Panc1 (cell line): ENCODE measurements around the gene PRELID2. TPM values are rescaled to one million over a fixed set of nuclear protein-coding genes. Genes with fewer than 3 reads are reported as not detected.

Experiments used
- ATAC-seq: fragments of 200-7000 bp; cut with Tn5 transposase; 2 replicates; pipeline ENCODE4 v1.9.1; 2020; ENCODE audit warnings: mild to moderate bottlenecking, moderate library complexity
- BruUV-seq: library from RNA; stranded (reverse); fragments of 400-500 nt; replicated peaks from 2 replicates; lab custom pipeline; 2021; lab: Mats Ljungman, UMichigan
- CTCF ChIA-PET: fragments of 300-600 bp; sonication (Branson Sonifier 250); formaldehyde crosslinking; loops from one replicate; lab custom pipeline; 2022; ENCODE audit warnings: antibody characterized with exemption; lab: Charles Lee
- POLR2A ChIA-PET: fragments of 300-600 bp; sonication (Branson Sonifier 250); formaldehyde crosslinking; loops from one replicate; lab custom pipeline; 2022; ENCODE audit warnings: antibody characterized with exemption; lab: Charles Lee
- DNase-seq: peaks from one replicate; pipeline ENCODE4 v3.0.0-alpha.2; 2010; ENCODE audit warnings: low read depth, low spot score
- H3K27ac ChIP-seq: 2 replicates; pipeline ENCODE4 v1.5.1; 2011; ENCODE audit warnings: mild to moderate bottlenecking, low read length, inconsistent platforms
- H3K27me3 ChIP-seq: fragments of 200-500 bp; sonication (Bioruptor generic); 2 replicates; pipeline ENCODE4 v1.6.0; 2014; ENCODE audit warnings: low read length, inconsistent platforms; ENCODE audit not compliant: control insufficient read depth, insufficient read depth
- H3K36me3 ChIP-seq: fragments of 200-500 bp; sonication (Bioruptor generic); 2 replicates; pipeline ENCODE4 v1.5.1; 2014; ENCODE audit warnings: inconsistent platforms, mild to moderate bottlenecking, low read length, moderate library complexity; ENCODE audit not compliant: control insufficient read depth, insufficient read depth
- H3K4me1 ChIP-seq: 2 replicates; pipeline ENCODE4 v1.5.1; 2011; ENCODE audit warnings: inconsistent platforms, mild to moderate bottlenecking, low read length, moderate library complexity; ENCODE audit not compliant: control insufficient read depth, insufficient read depth
- H3K4me3 ChIP-seq, 2 experiments: 2 replicates each; pipeline ENCODE4 v1.5.1; 2011 to 2012; ENCODE audit warnings: low read depth in 2 of 2, low read length in 2 of 2, mild to moderate bottlenecking in 2 of 2, inconsistent platforms in 1 of 2, moderate library complexity in 1 of 2
- H3K9me3 ChIP-seq: fragments of 200-500 bp; sonication (Bioruptor generic); 2 replicates; pipeline ENCODE4 v1.5.1; 2014; ENCODE audit warnings: low read depth, mild to moderate bottlenecking, inconsistent platforms, low read length, moderate library complexity; ENCODE audit not compliant: control insufficient read depth, insufficient read depth
- CTCF ChIP-seq: fragments of 450-650 bp; IDR thresholded peaks from 2 replicates; pipeline ENCODE4 v1.5.1; 2017; ENCODE audit warnings: mild to moderate bottlenecking
- POLR2AphosphoS5 ChIP-seq: IDR thresholded peaks from 2 replicates; pipeline ENCODE4 v1.6.1; 2012; ENCODE audit warnings: mild to moderate bottlenecking, low read depth, low read length, moderate library complexity
- REST ChIP-seq, 2 experiments: IDR thresholded peaks; 2 replicates each; pipeline ENCODE4 v1.6.1; 2011 to 2012; ENCODE audit warnings: low read depth in 2 of 2, control low read depth in 1 of 2, low read length in 1 of 2, mild to moderate bottlenecking in 1 of 2, moderate library complexity in 1 of 2; ENCODE audit not compliant: insufficient read depth in 1 of 2
- SIN3A ChIP-seq: IDR thresholded peaks from 2 replicates; pipeline ENCODE4 v1.6.1; 2012; ENCODE audit warnings: low read depth, mild to moderate bottlenecking, low read length, moderate library complexity, borderline replicate concordance; ENCODE audit not compliant: insufficient read depth
- TCF7L2 ChIP-seq: IDR thresholded peaks from 2 replicates; pipeline ENCODE4 v1.6.1; 2011; ENCODE audit warnings: mild to moderate bottlenecking, low read depth, low read length, inconsistent platforms
- in situ Hi-C: cut with HindIII; loops from 2 replicates; pipeline ENCODE4 v1.10.0; 2016; ENCODE audit warnings: low sequenced_read_pairs, low pct_unique_long_range_greater_than_20kb
- intact Hi-C: fragments of 100-400 bp; cut with micrococcal nuclease; formaldehyde crosslinking; loops from one replicate; pipeline ENCODE4 v1.10.0; 2022; ENCODE audit not compliant: unreplicated experiment
- total RNA-seq: library from RNA; stranded (reverse); gene quantifications from one replicate; pipeline ENCODE4 v1.2.1, GENCODE V29; 2021; ENCODE audit not compliant: unreplicated experiment

The PRELID2 gene
- total RNA-seq, 1 experiment from 2014 or later, result 15.4 TPM

- Histone ChIP-seq H3K27ac (no peak overlapping the region), H3K36me3 (no peaks in the 10 kb centered on the region), H3K9me3 (no peaks in the 10 kb centered on the region), H3K27me3 (no peaks in the 10 kb centered on the region), H3K4me3 (no peak overlapping the region), H3K4me1 (no peaks in the 10 kb centered on the region)
- ChIA-PET POLR2A (no interaction called here), CTCF (no interaction called here)
- no peak for ATAC-seq
- in situ Hi-C loops (no loop called here), intact Hi-C loops (no loop called here)
- TF ChIP-seq POLR2AphosphoS5, result no peak
- TF ChIP-seq REST (IDR thresholded peaks at IDR 0.05; ENCODE audit: insufficient read depth in 1 of 2, low read depth in 2 of 2, low read length in 1 of 2), result no peak
- TF ChIP-seq CTCF, result no peak
- no peak for TF ChIP-seq TCF7L2
- no peak for TF ChIP-seq SIN3A
- BruUV-seq, result no TSS peak
- no peak for DNase-seq
These were observed 10.9 kb upstream of the PRELID2 start for GRCh38 chr5:145846081-145846480.

- Histone ChIP-seq H3K27ac (no peak overlapping the region), H3K4me1 (no peaks in the 10 kb centered on the region), H3K9me3 (no peaks in the 10 kb centered on the region), H3K27me3 (no peaks in the 10 kb centered on the region), H3K36me3 (no peaks in the 10 kb centered on the region), H3K4me3 (no peak overlapping the region)
- DNase-seq, result no peak
- ChIA-PET CTCF (no interaction called here), POLR2A (interaction anchor here (0.8 kb wide), 1 partner anchor 24 kb away, joined by 3 read pairs; no protein-coding TSS in a partner anchor)
- ATAC-seq, result no peak
- no TSS peak for BruUV-seq
- in situ Hi-C loops, result no loop called here
- TF ChIP-seq SIN3A (no peak), TCF7L2 (no peak), REST (IDR thresholded peaks at IDR 0.05; ENCODE audit: insufficient read depth in 1 of 2, low read depth in 2 of 2, low read length in 1 of 2) (no peak), CTCF (no peak), POLR2AphosphoS5 (no peak)
- intact Hi-C loops, result no loop called here
These were observed 6.2 kb upstream of the PRELID2 start for GRCh38 chr5:145841299-145841698.
